H1 (cell line): ENCODE measurements around the gene PCP4. TPM values are rescaled to one million over a fixed set of nuclear protein-coding genes. Genes with fewer than 3 reads are reported as not detected.

Experiments
- JUND ChIP-seq: IDR thresholded peaks from 2 replicates; pipeline ENCODE4 v1.6.1; 2011; ENCODE audit warnings: mild to moderate bottlenecking, improper control_type of control experiment, low read length
- SRF ChIP-seq: IDR thresholded peaks from 2 replicates; pipeline ENCODE4 v1.6.1; 2011; ENCODE audit warnings: mild to moderate bottlenecking, low read depth, low read length, moderate library complexity
- polyA plus RNA-seq, 7 experiments: library from polyadenylated mRNA; depleted of rRNA in 3 of 7; stranded (reverse) in 5 of 7; unstranded in 2 of 7; fragments of >200 nt in 5 of 7; fragments of 200-250 nt in 2 of 7; gene quantifications; 1 replicate in 5 of 7; 2 replicates in 1 of 7; 4 replicates in 1 of 7; pipeline versions ENCODE4 v1.2.1 to v1.2.3, GENCODE V29; 2011 to 2013; ENCODE audit warnings: missing spikeins in 2 of 7, mixed read lengths in 2 of 7
- total RNA-seq: library from RNA; stranded (reverse); fragmentation: NEBNext Ultra II Directional; extraction: Animal tissue kit (Norgen Biotek cat#: 25700); gene quantifications from 2 replicates; pipeline ENCODE4 v1.2.1, GENCODE V29; 2021

Gene PCP4
- total and polyA plus RNA-seq, 2 of the 8 experiments (the other 6 are each of a cell fraction or from before 2014, with no cell fraction given), result 1.8 to 2.4 TPM

GRCh38 chr21:39958731-39959130, 91.5 kb downstream of the PCP4 start (continued):
- TF ChIP-seq SRF, result no peak
- TF ChIP-seq JUND, result no peak
